Activated CD4-positive, alpha-beta memory T cell treated with anti-CD3 and anti-CD28 coated beads for 36 hours (primary cell): ENCODE measurements around the gene SREBF1. TPM values are rescaled to one million over a fixed set of nuclear protein-coding genes. Genes with fewer than 3 reads are reported as not detected.
"Not testable (repeated sequence)": the region's sequence is repeated elsewhere in the genome, so short reads cannot be mapped to it uniquely, and the experiment has no call there.

Source experiments
- CTCF ChIA-PET: fragments of 350-600 bp; sonication (Branson Sonifier 250); formaldehyde crosslinking; loops from one replicate; lab custom pipeline; 2021; ENCODE audit warnings: antibody characterized with exemption, inconsistent platforms; lab: Charles Lee
- POLR2A ChIA-PET: fragments of 350-600 bp; sonication (Branson Sonifier 250); formaldehyde crosslinking; loops from one replicate; lab custom pipeline; 2021; ENCODE audit warnings: antibody characterized with exemption; lab: Charles Lee
- DNase-seq: peaks from one replicate; pipeline ENCODE4 v3.0.0-alpha.2; 2020
- H3K27ac Mint-ChIP-seq: one replicate; pipeline ENCODE4 v1.8.0; 2021; ENCODE audit warnings: mixed read lengths
- H3K27me3 Mint-ChIP-seq: one replicate; pipeline ENCODE4 v1.8.0; 2021; ENCODE audit warnings: mixed read lengths
- H3K36me3 Mint-ChIP-seq: one replicate; pipeline ENCODE4 v1.8.0; 2021; ENCODE audit warnings: mixed read lengths
- H3K4me1 Mint-ChIP-seq: one replicate; pipeline ENCODE4 v1.8.0; 2021; ENCODE audit warnings: low read depth, mixed read lengths
- H3K4me3 Mint-ChIP-seq: one replicate; pipeline ENCODE4 v1.8.0; 2021; ENCODE audit warnings: mild to moderate bottlenecking, mixed read lengths
- H3K9me3 Mint-ChIP-seq: one replicate; pipeline ENCODE4 v1.8.0; 2021; ENCODE audit warnings: mixed read lengths
- intact Hi-C: fragments of 100-400 bp; cut with micrococcal nuclease; formaldehyde crosslinking; loops from one replicate; pipeline ENCODE4 v1.15.1; 2023
- total RNA-seq, 2 experiments: library from RNA; stranded (reverse); gene quantifications; one replicate each; pipeline ENCODE4 v1.2.3, GENCODE V29; 2021

The SREBF1 gene
- total RNA-seq, 2 experiments from 2014 or later, result 93.7 to 106 TPM

DNA sequence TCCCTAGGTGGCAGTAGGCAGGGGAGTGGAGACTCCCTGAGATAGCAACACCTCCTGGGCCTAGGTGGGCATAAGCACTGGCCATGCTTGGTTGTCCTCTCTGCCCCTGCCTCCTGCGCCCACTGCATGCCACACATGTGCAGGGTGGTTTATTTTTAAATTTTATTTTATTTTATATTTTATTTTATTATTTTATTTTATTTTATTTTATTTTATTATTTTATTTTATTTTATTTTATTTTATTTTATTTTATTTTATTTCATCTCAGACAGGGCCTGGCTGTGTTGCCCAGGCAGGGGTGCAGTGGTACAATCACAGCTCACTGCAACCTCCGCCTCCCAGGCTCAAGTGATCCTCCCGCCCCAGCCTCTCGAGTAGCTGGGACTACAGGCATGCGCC, 28.6 kb downstream of the SREBF1 start:
- H3K27me3 Mint-ChIP-seq, intact Hi-C loops, H3K4me1 Mint-ChIP-seq, H3K27ac Mint-ChIP-seq, DNase-seq, H3K4me3 Mint-ChIP-seq, H3K9me3 Mint-ChIP-seq: not testable (repeated sequence)
- POLR2A ChIA-PET, result interaction anchor here (1.4 kb wide), 1 partner anchor 41 kb away, joined by 3 read pairs; no protein-coding TSS in a partner anchor
- peaks cover 19% of the 10 kb centered on the region for H3K36me3 Mint-ChIP-seq
- CTCF ChIA-PET, result interaction anchor here (1.2 to 9.5 kb wide), 2 partner anchors 51 to 126 kb away, joined by 4 to 173 read pairs; no protein-coding TSS in a partner anchor

DNA sequence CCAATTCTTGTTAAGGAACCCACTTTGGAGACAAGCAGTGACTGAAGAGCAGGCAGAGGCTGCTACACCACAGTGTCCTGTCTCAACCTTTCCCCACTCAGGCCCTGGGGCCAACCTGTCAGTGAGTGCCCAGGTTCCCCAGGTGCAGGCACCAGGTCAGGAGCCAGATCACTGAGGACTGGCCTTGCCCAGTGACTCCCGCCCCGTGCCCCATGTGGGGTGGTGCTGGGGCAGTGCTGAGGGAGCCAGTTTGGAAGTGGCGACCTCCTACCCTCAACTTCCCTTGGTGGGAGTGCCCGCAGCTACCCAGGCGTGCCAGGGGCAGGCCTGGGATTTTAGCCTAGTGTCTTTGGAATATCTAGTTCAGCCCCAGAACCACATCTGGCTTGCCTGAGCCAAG, 29.3 kb downstream of the SREBF1 start:
- H3K27me3 Mint-ChIP-seq, result no peaks in the 10 kb centered on the region
- ChIA-PET CTCF (interaction anchor here (1.2 to 9.5 kb wide), 2 partner anchors 51 to 126 kb away, joined by 4 to 173 read pairs; no protein-coding TSS in a partner anchor), POLR2A (interaction anchor here (1.4 kb wide), 1 partner anchor 40 kb away, joined by 3 read pairs; no protein-coding TSS in a partner anchor)

DNA sequence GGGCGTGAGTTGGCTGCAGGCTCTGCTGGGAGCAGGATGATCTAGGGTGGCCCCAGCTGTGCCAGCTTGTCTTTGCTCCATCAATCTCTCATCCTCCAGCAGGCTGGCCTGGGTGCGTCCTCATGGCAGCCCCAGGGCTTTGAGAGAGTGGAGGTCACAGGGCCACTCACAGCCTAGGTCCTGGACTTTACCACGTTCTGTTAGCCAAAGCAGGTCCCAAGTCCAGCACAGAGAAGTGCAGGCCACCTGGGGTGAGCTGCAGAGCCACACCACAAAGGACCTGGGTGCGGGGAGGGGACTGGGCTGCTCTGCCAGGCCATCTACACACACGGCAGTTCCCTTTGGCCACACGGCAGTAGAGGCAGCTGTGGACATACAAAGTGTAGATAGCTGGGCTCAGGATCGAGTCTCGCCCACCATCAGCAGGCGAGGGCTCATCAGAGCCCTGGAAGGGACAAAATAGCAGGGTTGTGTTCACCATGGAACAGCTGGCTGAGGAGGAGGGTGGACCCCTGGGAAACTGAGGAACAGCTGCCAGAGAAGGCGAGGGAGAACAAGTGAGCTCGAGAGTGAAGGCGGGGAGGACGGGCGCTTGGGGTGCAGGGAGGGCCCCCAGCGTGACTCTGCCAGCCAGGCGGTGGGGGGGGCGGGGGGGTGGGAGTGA, 30.0 kb downstream of the SREBF1 start:
- intact Hi-C loops, result no loop called here
- Mint-ChIP-seq H3K36me3 (peaks cover 13% of the 10 kb centered on the region), H3K4me1 (peaks cover 4% of the 10 kb centered on the region), H3K27ac (no peak overlapping the region), H3K4me3 (no peak overlapping the region), H3K9me3 (no peaks in the 10 kb centered on the region), H3K27me3 (no peaks in the 10 kb centered on the region)
- ChIA-PET POLR2A (interaction anchor here (0.6 to 1.0 kb wide), 2 partner anchors 21 to 30 kb away, joined by 3 read pairs; partner anchors contain the start of gene SREBF1), CTCF (no interaction called here)
- no peak for DNase-seq

More for the DNA sequence above, 29.3 kb downstream of the SREBF1 start:
- peaks cover 4% of the 10 kb centered on the region for H3K4me1 Mint-ChIP-seq
- DNase-seq, result no peak
- H3K4me3 Mint-ChIP-seq, result no peak overlapping the region
- intact Hi-C loops, result no loop called here
- peaks cover 14% of the 10 kb centered on the region for H3K36me3 Mint-ChIP-seq
- H3K27ac Mint-ChIP-seq, result no peak overlapping the region
- H3K9me3 Mint-ChIP-seq, result no peaks in the 10 kb centered on the region

DNA sequence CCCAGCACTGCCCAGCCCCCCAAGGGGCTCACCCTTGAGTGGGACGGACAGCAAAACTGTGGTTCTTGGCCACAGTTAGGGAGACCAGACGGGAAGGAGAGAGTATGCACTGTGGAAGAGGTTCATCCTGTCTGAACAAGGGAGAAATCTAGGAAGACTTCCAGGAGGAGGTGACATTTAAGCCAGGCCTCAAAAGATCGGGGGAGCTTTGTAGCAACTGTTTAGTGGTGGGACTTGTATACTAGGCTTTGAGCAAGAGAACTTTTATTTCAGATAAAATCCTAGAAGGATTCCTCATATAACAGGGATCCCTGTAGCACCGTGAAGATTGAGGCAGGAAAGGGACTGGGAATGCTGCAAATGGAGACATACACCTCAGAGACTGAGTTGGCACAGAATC, 30.8 kb downstream of the SREBF1 start:
- H3K36me3 Mint-ChIP-seq, result peaks cover 10% of the 10 kb centered on the region
- H3K9me3 Mint-ChIP-seq, result no peaks in the 10 kb centered on the region
- no peak for DNase-seq
- H3K4me3 Mint-ChIP-seq, result no peak overlapping the region
- CTCF ChIA-PET, result no interaction called here
- no peak overlapping the region for H3K27ac Mint-ChIP-seq
- H3K4me1 Mint-ChIP-seq, result peaks cover 4% of the 10 kb centered on the region
- no peaks in the 10 kb centered on the region for H3K27me3 Mint-ChIP-seq
- intact Hi-C loops, result no loop called here
- POLR2A ChIA-PET, result interaction anchor here (0.6 to 1.0 kb wide), 2 partner anchors 22 to 30 kb away, joined by 3 read pairs; partner anchors contain the start of gene SREBF1

DNA sequence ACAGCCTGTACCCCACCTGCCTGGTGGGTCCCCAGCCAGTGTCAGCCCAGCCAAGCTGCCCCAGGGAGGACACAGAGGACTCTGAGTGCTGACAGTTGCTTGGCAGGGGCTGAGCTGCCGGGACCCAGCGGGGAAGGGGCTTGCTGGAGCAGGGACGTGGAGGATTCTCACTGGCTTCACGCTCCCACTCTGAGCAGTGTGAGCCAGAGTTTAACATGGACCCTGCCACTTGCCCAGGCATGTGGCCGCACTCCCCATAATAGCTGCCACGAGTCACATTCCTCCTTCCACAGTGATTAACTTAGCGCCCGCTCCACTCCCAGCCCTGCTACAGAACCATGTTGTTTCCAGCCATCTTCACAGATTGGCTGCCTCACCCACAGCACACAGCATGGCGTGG, 31.2 kb downstream of the SREBF1 start:
- H3K27me3 Mint-ChIP-seq, result no peaks in the 10 kb centered on the region
- H3K9me3 Mint-ChIP-seq, result no peaks in the 10 kb centered on the region
- no peak overlapping the region for H3K4me3 Mint-ChIP-seq
- POLR2A ChIA-PET, result no interaction called here
- intact Hi-C loops, result no loop called here
- H3K4me1 Mint-ChIP-seq, result peaks cover 4% of the 10 kb centered on the region
- CTCF ChIA-PET, result no interaction called here
- DNase-seq, result no peak
- H3K36me3 Mint-ChIP-seq, result peaks cover 9% of the 10 kb centered on the region
- H3K27ac Mint-ChIP-seq, result no peak overlapping the region

DNA sequence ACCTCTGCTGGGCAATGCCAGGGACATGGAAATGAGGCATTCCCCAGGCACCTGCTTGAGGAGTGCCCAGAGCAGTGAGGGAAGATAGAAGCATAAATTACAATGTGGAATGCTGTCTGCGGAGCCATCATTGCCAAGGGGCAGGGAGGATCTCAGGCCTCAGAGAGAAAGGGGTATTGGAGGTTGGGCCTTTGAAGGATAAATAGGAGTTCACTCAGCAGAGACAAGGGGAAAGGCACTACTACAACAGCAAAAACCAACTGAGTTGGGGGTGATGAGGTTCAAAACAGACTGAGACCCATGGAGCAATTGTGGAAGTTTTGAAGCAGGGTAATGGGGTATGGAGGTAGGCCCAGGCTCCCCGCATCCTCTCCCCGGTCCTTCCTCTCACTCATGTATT, 32.8 kb downstream of the SREBF1 start:
- ChIA-PET POLR2A (no interaction called here), CTCF (no interaction called here)
- H3K4me1 Mint-ChIP-seq, result peaks cover 4% of the 10 kb centered on the region
- no peak overlapping the region for H3K27ac Mint-ChIP-seq
- no peaks in the 10 kb centered on the region for H3K27me3 Mint-ChIP-seq
- peaks cover 4% of the 10 kb centered on the region for H3K36me3 Mint-ChIP-seq
- intact Hi-C loops, result no loop called here
- no peak for DNase-seq
- no peak overlapping the region for H3K4me3 Mint-ChIP-seq
- no peaks in the 10 kb centered on the region for H3K9me3 Mint-ChIP-seq

DNA sequence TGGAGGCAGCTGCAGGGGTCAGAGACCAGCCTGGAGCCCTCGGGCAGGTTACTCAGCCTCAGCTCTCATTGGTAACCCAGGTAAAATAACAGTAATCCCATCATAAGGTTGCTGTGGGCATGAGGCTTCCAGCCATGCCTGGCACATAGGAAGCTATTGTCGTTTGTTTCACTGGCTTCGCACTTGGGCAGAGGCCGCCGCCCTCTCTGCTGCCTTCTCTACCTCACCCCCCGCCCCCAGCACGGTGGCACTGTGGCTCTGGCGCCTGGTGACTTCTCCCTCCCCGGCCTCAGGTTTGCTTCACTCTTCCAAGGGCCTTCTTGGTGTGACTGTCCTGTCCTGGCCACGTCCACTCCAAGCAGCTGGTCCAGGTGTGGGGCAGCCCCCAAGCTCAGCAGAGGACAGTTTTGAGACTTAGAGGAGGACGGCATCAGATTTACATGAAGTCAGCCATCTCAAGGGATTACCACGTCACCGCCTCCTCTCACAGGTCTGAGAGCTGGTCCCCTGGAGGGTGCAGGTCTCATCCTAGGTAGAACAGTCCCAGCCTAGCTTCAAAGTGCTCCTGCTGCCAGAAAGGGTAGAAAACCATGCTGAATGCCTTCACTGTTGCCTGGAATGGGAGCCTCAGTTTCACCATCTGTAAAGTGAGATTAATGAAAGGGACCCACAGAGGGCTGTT, 34.8 kb downstream of the SREBF1 start:
- no peak for DNase-seq
- CTCF ChIA-PET, result interaction anchor here (2.0 to 2.2 kb wide), 2 partner anchors 11 to 58 kb away, joined by 7 to 9 read pairs; no protein-coding TSS in a partner anchor
- intact Hi-C loops, result no loop called here
- POLR2A ChIA-PET, result no interaction called here
- Mint-ChIP-seq H3K4me1 (no peaks in the 10 kb centered on the region), H3K36me3 (peaks cover 7% of the 10 kb centered on the region), H3K4me3 (no peak overlapping the region), H3K27me3 (no peaks in the 10 kb centered on the region), H3K9me3 (no peaks in the 10 kb centered on the region), H3K27ac (no peak overlapping the region)

DNA sequence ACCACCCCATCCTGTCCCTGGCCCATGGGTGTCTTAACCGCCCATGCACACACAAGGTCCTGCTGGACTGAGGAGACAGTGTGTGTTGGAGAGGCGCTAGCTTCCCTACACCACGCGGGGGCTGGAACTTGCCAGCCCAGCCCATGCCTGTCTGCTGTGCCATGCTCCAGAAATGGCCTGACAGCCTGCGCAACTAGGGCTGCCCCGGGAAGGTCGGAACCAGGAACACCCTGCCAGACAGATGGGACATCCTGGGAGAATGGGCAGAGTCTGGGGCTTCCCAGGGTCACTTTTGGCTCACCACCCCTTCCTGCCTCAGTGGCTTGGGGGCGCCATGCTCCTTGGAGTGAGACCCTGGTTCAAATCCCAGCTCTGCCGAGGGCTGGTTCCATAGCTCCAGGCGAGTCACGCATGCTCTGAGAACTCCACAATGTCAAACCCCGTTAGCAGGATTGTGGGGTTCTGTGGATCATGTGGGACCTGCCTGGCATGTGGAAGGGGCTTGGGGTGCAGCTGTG, 36.2 kb downstream of the SREBF1 start:
- CTCF ChIA-PET, result interaction anchor here (2.0 to 2.2 kb wide), 2 partner anchors 12 to 60 kb away, joined by 7 to 9 read pairs; no protein-coding TSS in a partner anchor
- Mint-ChIP-seq H3K9me3 (no peaks in the 10 kb centered on the region), H3K36me3 (peaks cover 7% of the 10 kb centered on the region), H3K27ac (no peak overlapping the region), H3K4me3 (no peak overlapping the region), H3K4me1 (no peaks in the 10 kb centered on the region), H3K27me3 (no peaks in the 10 kb centered on the region)
- POLR2A ChIA-PET, result no interaction called here
- no peak for DNase-seq
- intact Hi-C loops, result no loop called here

DNA sequence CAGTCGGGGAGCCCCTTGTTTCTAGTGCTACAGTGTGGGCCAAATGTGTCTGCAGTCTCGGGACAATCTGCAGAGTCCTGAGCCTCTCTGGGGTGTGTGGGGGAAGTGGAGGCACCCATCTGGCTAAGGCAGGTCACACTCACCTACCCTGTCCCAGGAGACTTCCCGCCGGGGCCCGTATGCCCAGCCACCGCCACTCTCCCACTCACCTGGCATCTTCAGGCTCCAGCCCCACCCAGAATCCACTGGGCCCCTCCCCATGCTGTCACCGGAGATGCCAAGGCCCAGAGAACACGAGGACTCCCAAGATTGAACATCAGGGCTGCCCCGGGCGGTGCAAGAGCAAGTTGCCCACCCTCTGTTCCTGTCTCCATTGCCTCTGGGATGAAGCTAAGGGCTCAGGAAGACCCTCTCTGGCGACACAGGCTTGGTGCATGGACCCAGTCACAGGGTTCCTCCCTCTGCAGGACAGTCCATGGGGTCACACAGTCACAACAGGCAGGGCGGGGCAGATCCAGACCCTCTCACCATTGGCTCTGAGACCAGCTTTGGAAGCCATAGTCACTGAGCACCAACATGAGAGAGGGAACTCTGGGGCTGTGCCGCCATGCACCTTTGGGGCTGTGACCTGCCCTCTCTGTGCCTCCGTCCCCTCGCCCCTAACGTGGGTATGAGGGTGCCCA, 38.1 kb downstream of the SREBF1 start:
- H3K27me3 Mint-ChIP-seq, result no peaks in the 10 kb centered on the region
- H3K9me3 Mint-ChIP-seq, result no peaks in the 10 kb centered on the region
- POLR2A ChIA-PET, result no interaction called here
- intact Hi-C loops, result no loop called here
- no peak overlapping the region for H3K4me3 Mint-ChIP-seq
- no peak for DNase-seq
- CTCF ChIA-PET, result no interaction called here
- H3K27ac Mint-ChIP-seq, result no peak overlapping the region
- H3K4me1 Mint-ChIP-seq, result peaks cover 4% of the 10 kb centered on the region
- peaks cover 7% of the 10 kb centered on the region for H3K36me3 Mint-ChIP-seq

DNA sequence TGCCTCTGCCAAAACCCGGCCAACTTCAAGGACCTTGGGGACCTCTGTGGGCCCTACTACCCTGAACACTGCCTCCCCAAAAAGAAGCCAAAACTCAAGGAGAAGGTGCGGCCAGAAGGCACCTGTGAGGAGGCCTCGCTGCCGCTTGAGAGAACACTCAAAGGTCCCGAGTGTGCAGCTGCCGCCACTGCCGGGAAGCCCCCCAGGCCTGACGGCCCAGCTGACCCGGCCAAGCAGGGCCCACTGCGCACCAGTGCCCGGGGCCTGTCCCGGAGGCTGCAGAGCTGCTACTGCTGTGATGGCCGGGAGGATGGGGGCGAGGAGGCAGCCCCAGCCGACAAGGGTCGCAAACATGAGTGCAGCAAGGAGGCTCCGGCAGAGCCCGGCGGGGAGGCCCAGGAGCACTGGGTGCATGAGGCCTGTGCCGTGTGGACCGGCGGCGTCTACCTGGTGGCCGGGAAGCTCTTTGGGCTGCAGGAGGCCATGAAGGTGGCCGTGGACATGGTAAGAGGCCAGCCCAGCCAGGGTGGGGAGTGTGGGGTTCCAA, 38.7 kb downstream of the SREBF1 start:
- POLR2A ChIA-PET, result no interaction called here
- peaks cover 10% of the 10 kb centered on the region for H3K4me1 Mint-ChIP-seq
- no peaks in the 10 kb centered on the region for H3K27me3 Mint-ChIP-seq
- no peaks in the 10 kb centered on the region for H3K9me3 Mint-ChIP-seq
- H3K4me3 Mint-ChIP-seq, result no peak overlapping the region
- CTCF ChIA-PET, result no interaction called here
- no peak overlapping the region for H3K27ac Mint-ChIP-seq
- H3K36me3 Mint-ChIP-seq, result peaks cover 11% of the 10 kb centered on the region
- DNase-seq, result no peak
- intact Hi-C loops, result no loop called here

DNA sequence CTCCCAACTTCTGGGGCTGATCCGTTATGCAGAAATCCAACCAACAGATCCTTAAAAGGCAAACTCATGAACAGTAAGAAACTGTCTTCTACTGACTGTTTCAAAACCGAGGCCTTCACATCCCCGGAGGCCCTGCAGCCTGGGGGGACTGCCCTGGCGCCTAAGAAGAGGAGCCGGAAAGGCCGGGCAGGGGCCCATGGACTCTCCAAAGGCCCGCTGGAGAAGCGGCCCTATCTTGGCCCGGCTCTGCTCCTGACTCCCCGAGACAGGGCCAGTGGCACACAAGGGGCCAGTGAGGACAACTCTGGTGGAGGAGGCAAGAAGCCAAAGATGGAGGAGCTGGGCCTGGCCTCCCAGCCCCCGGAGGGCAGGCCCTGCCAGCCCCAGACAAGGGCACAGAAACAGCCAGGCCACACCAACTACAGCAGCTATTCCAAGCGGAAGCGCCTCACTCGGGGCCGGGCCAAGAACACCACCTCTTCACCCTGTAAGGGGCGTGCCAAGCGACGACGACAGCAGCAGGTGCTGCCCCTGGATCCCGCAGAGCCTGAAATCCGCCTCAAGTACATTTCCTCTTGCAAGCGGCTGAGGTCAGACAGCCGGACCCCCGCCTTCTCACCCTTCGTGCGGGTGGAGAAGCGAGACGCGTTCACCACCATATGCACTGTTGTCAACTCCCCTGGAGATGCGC, 39.5 kb downstream of the SREBF1 start:
- CTCF ChIA-PET, result interaction anchor here (1.1 kb wide), 1 partner anchor 15 kb away, joined by 3 read pairs; no protein-coding TSS in a partner anchor
- Mint-ChIP-seq H3K27ac (no peak overlapping the region), H3K27me3 (no peaks in the 10 kb centered on the region), H3K4me1 (peaks cover 16% of the 10 kb centered on the region), H3K36me3 (peaks cover 11% of the 10 kb centered on the region), H3K9me3 (no peaks in the 10 kb centered on the region), H3K4me3 (no peak overlapping the region)
- POLR2A ChIA-PET, result no interaction called here
- no peak for DNase-seq
- intact Hi-C loops, result no loop called here
